ENCODE results near the gene BARHL2.

GRCh38 chr1:90725657-90726424 lies 8.7 kb upstream of the BARHL2 start:
- no peak for TF ChIP-seq BHLHE40 (IDR thresholded peaks at IDR 0.05; ENCODE audit: borderline replicate concordance)
- no peak for TF ChIP-seq FOXM1 (IDR thresholded peaks at IDR 0.05; ENCODE audit: borderline replicate concordance)
- TF ChIP-seq CTBP1 (IDR thresholded peaks at IDR 0.05; ENCODE audit: borderline replicate concordance): no peak
- no peak for TF ChIP-seq ARNT (IDR thresholded peaks at IDR 0.05)
- no peak for TF ChIP-seq FOXK2 (IDR thresholded peaks at IDR 0.05)
- TF ChIP-seq ELF4 (IDR thresholded peaks at IDR 0.05): no peak
- no peak for TF ChIP-seq FOXA1 (IDR thresholded peaks at IDR 0.05)
